ENCODE data around the gene ELMO1.

The ELMO1 gene

GRCh38 chr7:37430171-37430570 lies 18.5 kb downstream of the ELMO1 start:
- DNase-seq: no peak

GRCh38 chr7:37429435-37429791 lies 19.3 kb downstream of the ELMO1 start:
- no peak for DNase-seq

- DNase-seq: no peak
These were observed 19.8 kb downstream of the ELMO1 start for GRCh38 chr7:37428681-37429434.

- DNase-seq: no peak
These were observed 21.3 kb downstream of the ELMO1 start for GRCh38 chr7:37427276-37427940.

- DNase-seq: no peak
These were observed 23.2 kb downstream of the ELMO1 start for GRCh38 chr7:37425498-37425897.

- no peak for DNase-seq
These were observed 23.7 kb downstream of the ELMO1 start for GRCh38 chr7:37424995-37425394.

GRCh38 chr7:37424521-37424920 lies 24.1 kb downstream of the ELMO1 start:
- no peak for DNase-seq

GRCh38 chr7:37421861-37422500 lies 26.7 kb downstream of the ELMO1 start:
- DNase-seq: no peak

- DNase-seq: no peak
These were observed 27.5 kb downstream of the ELMO1 start for GRCh38 chr7:37420946-37421695.

GRCh38 chr7:37419496-37419895 lies 29.2 kb downstream of the ELMO1 start:
- DNase-seq: no peak

GRCh38 chr7:37418381-37418780 lies 30.3 kb downstream of the ELMO1 start:
- no peak for DNase-seq

GRCh38 chr7:37417107-37417474 lies 31.6 kb downstream of the ELMO1 start:
- DNase-seq: no peak

- no peak for DNase-seq
These were observed 32.1 kb downstream of the ELMO1 start for GRCh38 chr7:37416378-37417106.

- no peak for DNase-seq
These were observed 33.0 kb downstream of the ELMO1 start for GRCh38 chr7:37415629-37416028.

- no peak for DNase-seq
These were observed 34.2 kb downstream of the ELMO1 start for GRCh38 chr7:37414352-37414983.

- no peak for DNase-seq
These were observed 37.1 kb downstream of the ELMO1 start for GRCh38 chr7:37411444-37412034.

- no peak for DNase-seq
These were observed 38.1 kb downstream of the ELMO1 start for GRCh38 chr7:37410305-37411229.

- no peak for DNase-seq
These were observed 39.2 kb downstream of the ELMO1 start for GRCh38 chr7:37409461-37409860.

GRCh38 chr7:37408291-37409228 lies 40.1 kb downstream of the ELMO1 start:
- peak; percentile 41 for DNase-seq

Data from CD4-positive, alpha-beta T cell treated with Interleukin-4 for 4 hours (primary cell).